HepG2 (cell line): ENCODE data around the gene PIGW. TPM values are rescaled to one million over a fixed set of nuclear protein-coding genes. Genes with fewer than 3 reads are reported as not detected.

Source experiments
- ARID3A ChIP-seq: IDR thresholded peaks from 2 replicates; pipeline ENCODE4 v1.6.1; 2012; ENCODE audit warnings: low read depth, low read length, improper control_type of control experiment
- ATF1 ChIP-seq: IDR thresholded peaks from 2 replicates; pipeline ENCODE4 v1.6.1; 2016; ENCODE audit warnings: mild to moderate bottlenecking, control low read depth
- ATM ChIP-seq: fragments of 450-650 bp; IDR thresholded peaks from 2 replicates; pipeline ENCODE4 v1.7.1; 2017; ENCODE audit warnings: mild to moderate bottlenecking, borderline replicate concordance
- BRD4 ChIP-seq: sonication (generic); formaldehyde crosslinking; IDR thresholded peaks from 2 replicates; pipeline ENCODE4 v1.4.0; 2020; ENCODE audit warnings: missing genetic modification reagents
- CENPT ChIP-seq: sonication (generic); formaldehyde crosslinking; IDR thresholded peaks from 2 replicates; pipeline ENCODE4 v1.8.0; 2022; ENCODE audit warnings: low read depth, mild to moderate bottlenecking, moderate library complexity, missing genetic modification reagents
- ELF1 ChIP-seq: sonication (generic); formaldehyde crosslinking; IDR thresholded peaks from 2 replicates; pipeline ENCODE4 v1.4.0; 2020; ENCODE audit warnings: missing genetic modification reagents
- GZF1 ChIP-seq: sonication (generic); formaldehyde crosslinking; IDR thresholded peaks from 2 replicates; pipeline ENCODE4 v1.5.1; 2020; ENCODE audit warnings: mild to moderate bottlenecking, missing genetic modification reagents
- KDM6A ChIP-seq: IDR thresholded peaks from 2 replicates; pipeline ENCODE4 v1.6.1; 2016; ENCODE audit warnings: low read depth
- PHF20 ChIP-seq: sonication (generic); formaldehyde crosslinking; IDR thresholded peaks from 2 replicates; pipeline ENCODE4 v1.5.0; 2020; ENCODE audit warnings: mild to moderate bottlenecking, missing genetic modification reagents
- SOX13 ChIP-seq, 3 experiments: fragments of 450-650 bp in 1 of 3; sonication (generic) in 1 of 3; formaldehyde crosslinking in 1 of 3; IDR thresholded peaks in 2 of 3; conservative IDR thresholded peaks in 1 of 3; 2 replicates each; pipeline versions ENCODE4 v1.5.0 to v1.6.1; 2016 to 2020; ENCODE audit warnings: antibody characterized with exemption in 1 of 3, mild to moderate bottlenecking in 1 of 3, missing compliant biosample characterization in 1 of 3, missing genetic modification reagents in 1 of 3, moderate library complexity in 1 of 3
- SP2 ChIP-seq: sonication (generic); formaldehyde crosslinking; IDR thresholded peaks from 2 replicates; pipeline ENCODE4 v1.5.1; 2020; ENCODE audit warnings: mild to moderate bottlenecking, missing genetic modification reagents
- TBX3 ChIP-seq: fragments of 450-650 bp; IDR thresholded peaks from 2 replicates; pipeline ENCODE4 v1.6.1; 2017; ENCODE audit warnings: antibody characterized with exemption, mild to moderate bottlenecking, inconsistent platforms, borderline replicate concordance
- ZBTB14 ChIP-seq: sonication (generic); formaldehyde crosslinking; IDR thresholded peaks from 2 replicates; pipeline ENCODE4 v1.4.0; 2020; ENCODE audit warnings: missing genetic modification reagents
- ZFP37 ChIP-seq: sonication (generic); formaldehyde crosslinking; IDR thresholded peaks from 2 replicates; pipeline ENCODE4 v1.4.0; 2020; ENCODE audit warnings: missing genetic modification reagents, borderline replicate concordance
- ZFP82 ChIP-seq: sonication (generic); formaldehyde crosslinking; IDR thresholded peaks from 2 replicates; pipeline ENCODE4 v1.5.1; 2020; ENCODE audit warnings: mild to moderate bottlenecking, missing genetic modification reagents, borderline replicate concordance
- ZNF296 ChIP-seq: sonication (generic); formaldehyde crosslinking; conservative IDR thresholded peaks from 2 replicates; pipeline ENCODE4 v1.5.0; 2020; ENCODE audit warnings: mild to moderate bottlenecking, missing genetic modification reagents
- ZNF468 ChIP-seq: sonication (generic); formaldehyde crosslinking; IDR thresholded peaks from 2 replicates; pipeline ENCODE4 v1.8.0; 2022; ENCODE audit warnings: mild to moderate bottlenecking, moderate library complexity, missing genetic modification reagents
- ZNF644 ChIP-seq: IDR thresholded peaks from 2 replicates; pipeline ENCODE4 v1.6.1; 2016; ENCODE audit warnings: low read depth
- ZNF709 ChIP-seq: sonication (generic); formaldehyde crosslinking; IDR thresholded peaks from 2 replicates; pipeline ENCODE4 v1.5.0; 2020; ENCODE audit warnings: mild to moderate bottlenecking, missing genetic modification reagents
- ZNF720 ChIP-seq: sonication (generic); formaldehyde crosslinking; IDR thresholded peaks from 2 replicates; pipeline ENCODE4 v1.4.0; 2020; ENCODE audit warnings: missing genetic modification reagents
- polyA plus RNA-seq, 8 experiments: library from polyadenylated mRNA; depleted of rRNA in 3 of 8; stranded (reverse) in 7 of 8; unstranded in 1 of 8; fragments of >200 nt; fragmentation: Illumina TruSeq in 4 of 8; extraction: Trizol in 4 of 8; gene quantifications; 2 replicates each; pipeline versions ENCODE4 v1.2.1 to v1.2.3, GENCODE V29; 2011 to 2016; ENCODE audit warnings: low read depth in 4 of 8, missing spikeins in 1 of 8, mixed read lengths in 1 of 8; ENCODE audit not compliant: insufficient read depth in 1 of 8
- total RNA-seq, 5 experiments: library from RNA; depleted of rRNA; stranded (reverse); fragments of >200 nt; fragmentation: Illumina TruSeq; extraction: Trizol; gene quantifications; 2 replicates each; pipeline ENCODE4 v1.2.3, GENCODE V29; 2016; ENCODE audit warnings: low read depth in 1 of 5
- TF ChIP-seq, protein P1 (sequence below): IDR thresholded peaks from 2 replicates; pipeline ENCODE4 v1.6.1; 2016; ENCODE audit warnings: low read depth
- TF ChIP-seq, protein P2 (sequence below): sonication (generic); formaldehyde crosslinking; IDR thresholded peaks from 2 replicates; pipeline ENCODE4 v1.8.0; 2022; ENCODE audit warnings: missing genetic modification reagents, low read depth, mild to moderate bottlenecking, borderline replicate concordance
- TF ChIP-seq, protein P3 (sequence below): sonication (generic); formaldehyde crosslinking; IDR thresholded peaks from 2 replicates; pipeline ENCODE4 v1.8.1; 2023; ENCODE audit warnings: mild to moderate bottlenecking, missing genetic modification reagents, borderline replicate concordance

PIGW gene
- total and polyA plus RNA-seq, 2 of the 13 experiments (the other 11 are each of a cell fraction or from before 2014, with no cell fraction given), result 9.0 to 24.0 TPM

DNA sequence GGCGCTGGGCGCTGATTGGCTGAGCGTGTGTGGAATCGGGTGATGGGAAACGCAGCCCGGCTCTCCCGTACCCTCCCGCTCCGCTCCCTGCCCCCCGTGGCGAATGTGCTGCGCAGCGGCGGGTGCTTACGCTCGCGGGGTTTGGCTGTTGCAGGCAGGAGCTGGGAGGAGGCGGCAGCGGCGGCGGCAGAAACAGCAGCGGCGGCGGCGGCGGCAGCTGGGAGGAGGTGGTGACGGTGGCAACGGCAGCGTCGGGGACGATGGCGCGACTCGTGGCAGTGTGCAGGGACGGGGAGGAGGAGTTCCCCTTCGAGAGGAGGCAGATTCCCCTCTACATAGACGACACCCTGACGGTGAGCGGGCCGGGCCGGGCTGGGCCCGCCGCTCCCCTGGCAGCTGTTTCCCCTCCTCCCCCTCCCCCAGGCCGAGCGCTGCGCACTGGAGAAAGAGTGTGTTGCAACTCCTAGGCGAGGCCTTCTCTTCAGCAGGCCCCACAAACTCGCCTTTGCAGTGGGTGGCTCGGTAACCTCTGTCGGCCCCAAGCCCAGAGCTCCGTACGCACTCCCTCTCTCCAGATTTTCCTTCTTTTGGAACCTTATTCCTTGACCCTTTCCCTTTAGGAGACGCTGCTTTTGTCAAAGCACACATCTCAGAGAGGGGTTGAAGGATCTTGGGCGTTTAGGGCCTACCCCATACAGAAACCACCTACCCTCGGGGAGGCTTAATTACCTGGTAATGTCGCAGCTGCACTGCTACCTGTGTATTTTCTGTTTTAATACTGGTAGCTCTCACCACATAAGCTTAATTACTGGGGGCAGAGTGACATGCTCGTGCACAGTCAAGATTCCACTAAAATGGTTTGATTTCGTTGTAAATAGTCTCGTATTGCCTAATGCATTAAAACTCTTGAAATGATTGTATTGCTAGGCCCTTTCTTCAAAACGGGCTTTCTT, 11.0 kb downstream of the PIGW start (continued):
- TF ChIP-seq ZBTB14 (CRISPR knock-in tag), result 0 out of 2 replicates have a peak, but pooled peaks have one; percentile 26
- peak; percentile 80 for TF ChIP-seq ZNF709 (CRISPR knock-in tag)
- TF ChIP-seq TBX3, result no peak
- no peak for TF ChIP-seq GZF1
- no peak for TF ChIP-seq ATM
- TF ChIP-seq, protein P1, sequence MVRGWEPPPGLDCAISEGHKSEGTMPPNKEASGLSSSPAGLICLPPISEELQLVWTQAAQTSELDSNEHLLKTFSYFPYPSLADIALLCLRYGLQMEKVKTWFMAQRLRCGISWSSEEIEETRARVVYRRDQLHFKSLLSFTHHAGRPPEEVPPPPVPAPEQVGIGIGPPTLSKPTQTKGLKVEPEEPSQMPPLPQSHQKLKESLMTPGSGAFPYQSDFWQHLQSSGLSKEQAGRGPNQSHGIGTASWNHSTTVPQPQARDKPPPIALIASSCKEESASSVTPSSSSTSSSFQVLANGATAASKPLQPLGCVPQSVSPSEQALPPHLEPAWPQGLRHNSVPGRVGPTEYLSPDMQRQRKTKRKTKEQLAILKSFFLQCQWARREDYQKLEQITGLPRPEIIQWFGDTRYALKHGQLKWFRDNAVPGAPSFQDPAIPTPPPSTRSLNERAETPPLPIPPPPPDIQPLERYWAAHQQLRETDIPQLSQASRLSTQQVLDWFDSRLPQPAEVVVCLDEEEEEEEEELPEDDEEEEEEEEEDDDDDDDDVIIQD (CRISPR knock-in tag), result no peak; the same call in 1 of the 2 replicates
- no peak for TF ChIP-seq SOX13 (IDR thresholded peaks at IDR 0.05)
- peak in 1 of 2 experiments; percentile 12; a peak in 1 of 4 replicates for TF ChIP-seq SOX13 (CRISPR knock-in tag; conservative IDR thresholded peaks at IDR 0.05 in 1 of 2, IDR thresholded peaks at IDR 0.05 in 1 of 2)
- no peak for TF ChIP-seq ZNF296 (CRISPR knock-in tag)
- TF ChIP-seq ZFP37 (CRISPR knock-in tag), result no peak
- peak; percentile 43; the same call in 1 of the 2 replicates for TF ChIP-seq CENPT
- TF ChIP-seq, protein P2, sequence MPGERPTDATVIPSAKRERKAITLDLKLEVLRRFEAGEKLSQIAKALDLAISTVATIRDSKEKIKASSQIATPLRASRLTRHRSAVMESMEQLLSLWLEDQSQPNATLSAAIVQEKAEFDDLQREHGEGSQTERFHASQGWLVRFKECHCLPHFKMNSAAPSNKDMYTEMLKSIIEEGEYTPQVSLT (CRISPR knock-in tag), result no peak
- TF ChIP-seq, protein P3, sequence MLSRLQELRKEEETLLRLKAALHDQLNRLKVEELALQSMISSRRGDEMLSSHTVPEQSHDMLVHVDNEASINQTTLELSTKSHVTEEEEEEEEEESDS (CRISPR knock-in tag), result peak; percentile 21; the same call in 1 of the 2 replicates
- peak; percentile 65 for TF ChIP-seq ELF1 (CRISPR knock-in tag)
- peak; percentile 76 for TF ChIP-seq SP2 (CRISPR knock-in tag)
- TF ChIP-seq ATF1 (CRISPR knock-in tag), result no peak
- TF ChIP-seq ZNF720 (CRISPR knock-in tag), result no peak
- no peak for TF ChIP-seq ARID3A
- no peak for TF ChIP-seq KDM6A (CRISPR knock-in tag)
- TF ChIP-seq ZFP82, result 0 out of 2 replicates have a peak, but pooled peaks have one; percentile 52
- TF ChIP-seq PHF20 (CRISPR knock-in tag), result peak; percentile 64
- no peak; the same call in 1 of the 2 replicates for TF ChIP-seq ZNF468 (CRISPR knock-in tag)
- TF ChIP-seq BRD4 (CRISPR knock-in tag), result 0 out of 2 replicates have a peak, but pooled peaks have one; percentile 22
- no peak for TF ChIP-seq ZNF644 (CRISPR knock-in tag)
